GM19043 (cell line): ENCODE data around the gene CFAP20.
"Not testable (repeated sequence)": the region's sequence is repeated elsewhere in the genome, so short reads cannot be mapped to it uniquely, and the experiment has no call there.

Experiments
- ATAC-seq: cut with Tn5 transposase; IDR thresholded peaks from one replicate; pipeline ENCODE4 v1.9.1; 2021; ENCODE audit warnings: low read depth; ENCODE audit not compliant: unreplicated experiment

The CFAP20 gene

DNA sequence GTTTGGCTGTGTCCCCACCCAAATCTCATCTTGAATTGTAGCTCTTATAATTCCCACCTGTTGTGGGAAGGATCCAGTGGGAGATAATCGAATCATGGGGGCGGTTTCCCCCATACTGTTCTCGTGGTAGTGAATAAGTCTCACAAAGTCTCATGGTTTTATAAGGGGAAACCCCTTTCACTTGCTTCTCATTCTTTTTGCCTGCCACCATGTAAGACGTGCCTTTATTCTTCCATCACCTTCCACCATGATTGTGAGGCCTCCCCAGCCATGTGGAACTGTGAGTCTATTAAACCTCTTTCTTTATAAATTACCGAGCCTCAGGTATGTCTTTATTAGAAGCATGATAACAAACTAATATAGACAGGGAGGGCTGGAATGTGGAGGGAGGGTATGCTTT lies 57.0 kb downstream of the CFAP20 start:
- not testable (repeated sequence) for ATAC-seq

DNA sequence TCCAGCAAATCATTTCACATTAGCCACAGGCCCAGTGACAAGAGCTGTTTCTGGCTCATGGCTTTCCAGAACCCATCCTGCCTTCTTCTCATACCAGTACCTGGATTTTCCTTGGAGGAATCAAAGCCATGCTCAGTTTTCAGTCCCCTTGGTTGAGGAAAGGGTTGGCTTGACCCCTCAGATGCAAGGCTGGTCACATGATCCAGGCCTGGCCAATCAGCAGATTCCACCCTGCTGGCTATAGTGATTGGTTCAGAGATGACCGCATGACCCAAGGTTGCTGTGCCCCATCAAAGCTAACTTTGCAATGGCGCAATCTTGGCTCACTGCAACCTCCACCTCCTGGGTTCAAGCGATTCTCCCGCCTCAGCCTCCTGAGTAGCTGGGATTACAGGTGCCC lies 58.6 kb downstream of the CFAP20 start:
- no peak for ATAC-seq
